ENCODE data around the gene RNF32. TPM values are rescaled to one million over a fixed set of nuclear protein-coding genes. Genes with fewer than 3 reads are reported as not detected.

Gene RNF32
- total RNA-seq, 4 donors from 2014 or later, result 1.3 to 3.8 (median 2.1) TPM; not detected in 1

- TF ChIP-seq CTCF (IDR thresholded peaks at IDR 0.05) (no peak), POLR2A (IDR thresholded peaks at IDR 0.05) (no peak)
- Histone ChIP-seq H3K9me3 (no peaks in the 10 kb centered on the region), H3K4me3 (no peak overlapping the region), H3K36me3 (no peaks in the 10 kb centered on the region), H3K27ac (no peak overlapping the region), H3K4me1 (peaks cover 3 to 49% (median 6%) of the 10 kb centered on the region in 4 donors), H3K27me3 (no peaks in the 10 kb centered on the region)
- DNase-seq, result no peak
Measured at GRCh38 chr7:156610601-156611000, 30.0 kb upstream of the RNF32 start.

GRCh38 chr7:156611014-156612010 is 29.3 kb upstream of the RNF32 start:
- Histone ChIP-seq H3K4me1 (peaks cover 3 to 49% (median 6%) of the 10 kb centered on the region in 4 donors), H3K27ac (peak overlapping the region in 2 of 4 donors; percentile 19 to 45), H3K9me3 (no peaks in the 10 kb centered on the region), H3K27me3 (no peaks in the 10 kb centered on the region), H3K4me3 (no peak overlapping the region), H3K36me3 (no peaks in the 10 kb centered on the region)
- no peak for DNase-seq
- no peak for TF ChIP-seq CTCF (IDR thresholded peaks at IDR 0.05)
- no peak for TF ChIP-seq POLR2A (IDR thresholded peaks at IDR 0.05)

GRCh38 chr7:156612930-156613329 is 27.6 kb upstream of the RNF32 start:
- DNase-seq, result no peak
- H3K9me3 ChIP-seq, result no peaks in the 10 kb centered on the region
- H3K27me3 ChIP-seq, result no peaks in the 10 kb centered on the region
- peaks cover 0 to 45% (median 4%) of the 10 kb centered on the region in 4 donors for H3K4me1 ChIP-seq
- TF ChIP-seq CTCF (IDR thresholded peaks at IDR 0.05), result no peak
- TF ChIP-seq POLR2A (IDR thresholded peaks at IDR 0.05), result no peak
- H3K36me3 ChIP-seq, result no peaks in the 10 kb centered on the region
- no peak overlapping the region for H3K27ac ChIP-seq
- H3K4me3 ChIP-seq, result no peak overlapping the region

GRCh38 chr7:156614434-156615264 is 25.9 kb upstream of the RNF32 start:
- DNase-seq, result no peak

More at GRCh38 chr7:156614434-156615264, 25.9 kb upstream of the RNF32 start:
- peaks cover 0 to 33% (median 2%) of the 10 kb centered on the region in 4 donors for H3K4me1 ChIP-seq
- TF ChIP-seq POLR2A (IDR thresholded peaks at IDR 0.05), result no peak
- no peak for TF ChIP-seq CTCF (IDR thresholded peaks at IDR 0.05)
- H3K36me3 ChIP-seq, result no peaks in the 10 kb centered on the region
- peak overlapping the region in 2 of 4 donors; percentile 2 to 24 for H3K4me3 ChIP-seq
- peak overlapping the region in 3 of 4 donors; percentile 42 to 79 (median 69) for H3K27ac ChIP-seq
- no peaks in the 10 kb centered on the region for H3K9me3 ChIP-seq
- H3K27me3 ChIP-seq, result no peaks in the 10 kb centered on the region

All from Peyer's patch (tissue), 4 donors.